ENCODE results near the gene PRR7. TPM values are rescaled to one million over a fixed set of nuclear protein-coding genes. Genes with fewer than 3 reads are reported as not detected.

The PRR7 gene
- total RNA-seq, 2 donors from 2014 or later: 3.9 to 5.0 TPM

- Histone ChIP-seq H3K27ac (peak overlapping the region; percentile 82), H3K36me3 (no peaks in the 10 kb centered on the region), H3K4me3 (peak overlapping the region; percentile 52), H3K9ac (ENCODE audit: low read depth in 2 of 2, low read length in 2 of 2) (peak overlapping the region; percentile 74 to 82), H3K4me1 (peaks cover 7% of the 10 kb centered on the region), H3K9me3 (no peaks in the 10 kb centered on the region), H3K27me3 (no peaks in the 10 kb centered on the region)
- TF ChIP-seq CTCF (IDR thresholded peaks at IDR 0.05): peak; percentile 67
- peak; percentile 92 for DNase-seq
- intact Hi-C loops (cut with DNase I): loop anchor here (2.0 to 5.0 kb wide), 2 partner anchors 47 to 64 kb away; no protein-coding TSS in a partner anchor
Measured at GRCh38 chr5:177455036-177455660, 8.5 kb downstream of the PRR7 start.

DNA sequence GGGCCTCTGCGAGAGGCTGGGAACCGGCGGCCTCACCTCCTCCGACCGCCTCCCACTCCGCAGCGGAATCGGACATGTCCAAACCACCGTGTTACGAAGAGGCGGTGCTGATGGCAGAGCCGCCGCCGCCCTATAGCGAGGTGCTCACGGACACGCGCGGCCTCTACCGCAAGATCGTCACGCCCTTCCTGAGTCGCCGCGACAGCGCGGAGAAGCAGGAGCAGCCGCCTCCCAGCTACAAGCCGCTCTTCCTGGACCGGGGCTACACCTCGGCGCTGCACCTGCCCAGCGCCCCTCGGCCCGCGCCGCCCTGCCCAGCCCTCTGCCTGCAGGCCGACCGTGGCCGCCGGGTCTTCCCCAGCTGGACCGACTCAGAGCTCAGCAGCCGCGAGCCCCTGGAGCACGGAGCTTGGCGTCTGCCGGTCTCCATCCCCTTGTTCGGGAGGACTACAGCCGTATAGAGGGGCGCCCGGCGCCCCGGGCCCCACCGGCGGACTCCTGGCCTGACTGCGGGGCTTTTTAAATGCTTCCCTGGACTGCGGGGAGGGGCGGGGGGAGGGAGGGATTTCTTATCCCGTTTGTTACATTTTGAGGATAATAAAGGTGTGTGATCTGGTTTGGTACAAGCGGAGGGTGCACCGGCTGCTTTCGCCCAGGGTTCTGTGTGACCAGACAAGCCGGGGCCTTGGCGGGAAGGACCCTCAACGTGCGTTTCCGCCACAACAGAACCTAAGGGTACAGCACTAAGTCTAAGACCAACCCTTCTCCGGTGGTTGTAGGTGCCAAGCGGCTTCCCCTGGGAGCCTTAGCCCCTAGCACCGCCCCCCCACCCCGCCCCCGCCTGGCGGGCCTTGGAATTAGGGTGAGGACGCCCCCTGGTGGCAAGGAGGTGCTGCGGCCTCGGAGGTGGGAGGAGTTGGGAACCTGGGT, 9.3 kb downstream of the PRR7 start:
- peak; percentile 98 for DNase-seq
- Histone ChIP-seq H3K27me3 (no peaks in the 10 kb centered on the region), H3K4me1 (peaks cover 7% of the 10 kb centered on the region), H3K9ac (ENCODE audit: low read depth in 2 of 2, low read length in 2 of 2) (peak overlapping the region; percentile 74 to 82), H3K36me3 (no peaks in the 10 kb centered on the region), H3K27ac (peak overlapping the region; percentile 82), H3K4me3 (peak overlapping the region; percentile 52), H3K9me3 (no peaks in the 10 kb centered on the region)
- peak; percentile 93 for TF ChIP-seq CTCF (IDR thresholded peaks at IDR 0.05)
- intact Hi-C loops (cut with DNase I): loop anchor here (2.0 to 5.0 kb wide), 2 partner anchors 46 to 65 kb away; no protein-coding TSS in a partner anchor

DNA sequence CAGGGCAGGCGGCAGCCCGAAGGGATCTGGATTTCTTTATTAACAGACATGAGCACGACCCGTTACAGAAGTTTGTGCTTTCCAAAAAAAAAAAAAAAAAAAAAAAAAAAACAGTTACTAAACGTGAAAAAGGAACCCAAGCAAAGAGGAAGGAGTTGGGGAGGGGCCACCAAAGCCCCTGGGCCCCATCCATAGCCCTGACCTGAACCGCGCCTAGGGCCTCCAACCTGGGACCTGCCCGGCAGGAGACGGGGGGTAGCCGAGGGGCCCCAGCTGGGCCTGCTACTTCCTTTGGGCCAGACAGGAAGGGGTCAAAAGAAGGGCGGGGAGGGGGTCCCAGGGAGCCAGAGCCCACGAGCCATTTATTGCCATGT, 10.0 kb downstream of the PRR7 start:
- Histone ChIP-seq H3K36me3 (no peaks in the 10 kb centered on the region), H3K4me3 (no peak overlapping the region), H3K9me3 (no peaks in the 10 kb centered on the region), H3K4me1 (peaks cover 7% of the 10 kb centered on the region), H3K27me3 (no peaks in the 10 kb centered on the region), H3K9ac (ENCODE audit: low read depth in 2 of 2, low read length in 2 of 2) (peak overlapping the region in 1 of 2 donors; percentile 8), H3K27ac (no peak overlapping the region)
- no peak for TF ChIP-seq CTCF (IDR thresholded peaks at IDR 0.05)
- DNase-seq: no peak
- intact Hi-C loops (cut with DNase I): loop anchor here (5.0 kb wide), 1 partner anchor 46 kb away; no protein-coding TSS in a partner anchor

DNA sequence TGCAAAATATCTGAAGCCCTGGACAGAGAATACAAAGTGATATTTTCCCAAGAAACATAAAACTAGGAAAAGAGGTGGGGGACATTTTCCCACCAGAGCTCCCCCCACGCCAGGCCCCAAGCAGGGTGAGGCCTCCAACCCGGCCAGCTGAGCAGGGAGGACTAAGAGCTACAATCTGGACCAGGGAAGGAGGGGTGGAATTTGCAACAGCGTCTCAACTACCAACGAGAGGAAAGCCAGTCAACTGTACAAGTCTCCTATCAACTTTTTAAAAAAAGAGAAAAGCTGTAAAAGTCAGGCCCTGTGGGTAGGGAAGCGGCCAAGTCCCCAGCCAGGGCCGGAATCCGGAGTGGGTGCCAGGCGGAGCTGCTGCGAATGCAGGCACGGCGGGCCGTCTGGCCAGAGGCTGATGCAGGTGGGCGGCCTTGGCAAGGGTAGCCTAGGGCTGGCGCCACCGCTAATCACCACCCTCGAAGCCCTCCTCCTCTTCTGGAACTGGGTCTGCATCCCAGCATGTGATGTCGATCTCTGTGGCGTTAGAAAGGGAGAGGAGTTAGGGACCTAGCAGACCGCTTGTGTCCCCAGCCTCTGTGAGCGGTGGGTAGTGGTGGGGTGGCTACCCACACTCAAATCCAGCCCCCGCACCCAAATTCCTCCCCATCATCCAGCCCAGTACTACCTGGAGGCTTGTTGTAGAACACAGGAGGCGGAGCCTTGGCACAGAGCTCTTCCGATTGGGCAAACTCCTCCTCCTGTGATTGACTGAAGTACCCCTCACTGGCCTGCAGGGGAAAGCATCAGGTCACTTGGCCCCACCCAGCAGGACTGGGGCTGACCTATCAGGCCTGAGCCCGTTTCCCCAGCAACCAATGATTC, 10.6 kb downstream of the PRR7 start:
- no peaks in the 10 kb centered on the region for H3K36me3 ChIP-seq
- H3K9me3 ChIP-seq: no peaks in the 10 kb centered on the region
- H3K9ac ChIP-seq (ENCODE audit: low read depth in 2 of 2, low read length in 2 of 2): no peak overlapping the region
- no peak overlapping the region for H3K4me3 ChIP-seq
- intact Hi-C loops (cut with DNase I): loop anchor here (5.0 kb wide), 1 partner anchor 45 kb away; no protein-coding TSS in a partner anchor
- DNase-seq: peak; percentile 76
- H3K27ac ChIP-seq: no peak overlapping the region
- peak; percentile 45 for TF ChIP-seq CTCF (IDR thresholded peaks at IDR 0.05)
- peaks cover 7% of the 10 kb centered on the region for H3K4me1 ChIP-seq
- H3K27me3 ChIP-seq: no peaks in the 10 kb centered on the region

Measured in colonic mucosa (tissue), 4 donors.